ENCODE results near the gene VARS2.
"Not testable (repeated sequence)": the region's sequence is repeated elsewhere in the genome, so short reads cannot be mapped to it uniquely, and the experiment has no call there.

VARS2 gene

DNA sequence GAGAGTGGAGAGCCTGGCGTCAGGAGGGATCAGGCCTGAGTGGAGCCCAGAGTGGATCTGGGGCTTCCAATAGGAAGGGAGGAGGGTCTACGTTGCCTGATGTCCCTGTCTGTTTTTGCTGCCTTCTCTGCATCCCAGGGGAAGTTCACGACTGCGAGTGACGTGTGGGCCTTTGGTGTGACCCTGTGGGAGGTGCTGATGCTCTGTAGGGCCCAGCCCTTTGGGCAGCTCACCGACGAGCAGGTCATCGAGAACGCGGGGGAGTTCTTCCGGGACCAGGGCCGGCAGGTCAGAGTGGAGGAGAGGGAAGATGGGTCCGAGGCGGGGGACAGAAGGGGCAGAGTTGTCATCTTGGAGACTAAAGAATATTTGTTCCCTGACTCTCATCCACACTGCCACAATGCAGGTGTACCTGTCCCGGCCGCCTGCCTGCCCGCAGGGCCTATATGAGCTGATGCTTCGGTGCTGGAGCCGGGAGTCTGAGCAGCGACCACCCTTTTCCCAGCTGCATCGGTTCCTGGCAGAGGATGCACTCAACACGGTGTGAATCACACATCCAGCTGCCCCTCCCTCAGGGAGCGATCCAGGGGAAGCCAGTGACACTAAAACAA, 15.2 kb upstream of the VARS2 start:
- DNase-seq (ENCODE audit: low read depth): no peak

DNA sequence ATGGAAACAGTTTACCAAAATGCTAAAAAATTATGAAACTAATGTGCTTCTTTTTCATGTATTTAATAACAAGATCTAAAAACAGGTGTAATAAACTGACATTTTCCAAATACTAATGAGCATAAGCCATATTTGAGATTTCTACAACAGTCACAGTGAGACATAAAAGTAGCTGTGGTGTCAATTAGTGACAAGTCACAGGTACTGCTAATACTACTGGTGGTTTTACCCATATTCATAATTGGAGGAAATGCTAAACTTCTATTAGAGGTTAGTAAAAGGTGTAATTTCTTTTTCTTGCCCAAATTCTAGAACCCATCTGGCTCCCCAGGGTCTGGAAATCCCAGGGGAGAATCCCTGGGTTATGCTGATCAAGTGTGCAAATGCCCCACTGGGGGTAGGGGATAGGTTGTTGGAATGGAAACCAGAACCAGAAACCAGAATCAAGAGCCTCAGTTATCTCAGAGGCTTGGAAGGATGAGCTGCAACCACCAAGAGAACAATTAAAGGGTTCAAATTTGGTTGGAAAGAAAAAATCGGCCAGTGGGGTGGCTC, 13.1 kb upstream of the VARS2 start:
- DNase-seq (ENCODE audit: low read depth): no peak

DNA sequence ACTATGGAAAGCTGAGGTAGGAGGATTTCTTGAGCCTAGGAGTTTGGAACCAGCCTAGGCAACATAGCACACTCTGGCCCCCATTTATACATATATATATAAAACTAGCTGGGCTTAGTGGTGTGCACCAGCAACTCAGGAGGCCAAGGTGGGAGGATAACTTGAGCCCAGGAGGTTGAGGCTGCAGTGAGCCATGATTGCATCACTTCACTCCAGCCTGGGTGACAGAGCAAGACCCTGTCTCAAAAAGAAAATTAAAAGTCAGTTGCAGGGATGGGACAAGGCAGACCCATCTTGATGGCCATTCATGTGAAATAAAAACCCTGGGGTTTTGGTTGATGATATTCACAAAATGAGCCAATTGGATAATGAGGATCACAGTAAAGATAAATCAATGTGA, 12.6 kb upstream of the VARS2 start:
- no peak for DNase-seq (ENCODE audit: low read depth)

DNA sequence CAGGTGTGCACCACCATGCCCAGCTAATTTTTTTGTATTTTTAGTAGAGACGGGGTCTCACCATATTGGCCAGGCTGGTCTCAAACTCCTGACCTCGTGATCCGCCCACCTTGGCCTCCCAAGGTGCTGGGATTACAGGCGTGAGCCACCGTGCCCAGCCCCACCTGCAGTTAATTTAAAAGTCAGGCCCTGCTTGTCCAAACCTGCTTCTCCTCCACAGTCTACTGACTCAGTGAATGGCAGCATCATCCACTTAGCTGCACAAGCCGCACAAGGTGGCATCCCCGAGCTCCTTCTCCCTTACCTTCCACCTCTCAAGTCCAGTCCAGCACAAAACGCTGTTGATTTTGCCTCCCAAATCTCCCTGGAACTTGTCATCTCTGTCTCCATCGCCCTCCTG, 11.8 kb upstream of the VARS2 start:
- DNase-seq (ENCODE audit: low read depth): not testable (repeated sequence)

DNA sequence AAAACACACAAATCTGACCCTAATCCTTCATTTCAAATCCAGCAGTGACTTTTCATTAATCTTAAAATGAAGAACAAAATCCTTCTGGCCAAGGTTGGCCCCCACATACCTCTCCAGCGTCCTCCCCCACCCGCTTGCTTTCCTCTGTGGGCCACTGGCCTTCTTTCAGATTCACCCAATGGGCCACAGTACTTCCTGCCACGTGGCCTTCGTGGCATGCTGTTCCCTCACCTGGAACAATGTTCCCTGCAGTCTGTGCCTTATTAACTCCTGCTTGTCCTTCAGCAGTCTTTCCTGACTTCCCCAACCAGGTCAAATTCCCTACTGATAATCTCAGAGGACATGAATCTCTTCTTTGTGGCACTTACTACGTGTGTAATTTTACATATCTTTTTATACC, 11.3 kb upstream of the VARS2 start:
- DNase-seq (ENCODE audit: low read depth): no peak

DNA sequence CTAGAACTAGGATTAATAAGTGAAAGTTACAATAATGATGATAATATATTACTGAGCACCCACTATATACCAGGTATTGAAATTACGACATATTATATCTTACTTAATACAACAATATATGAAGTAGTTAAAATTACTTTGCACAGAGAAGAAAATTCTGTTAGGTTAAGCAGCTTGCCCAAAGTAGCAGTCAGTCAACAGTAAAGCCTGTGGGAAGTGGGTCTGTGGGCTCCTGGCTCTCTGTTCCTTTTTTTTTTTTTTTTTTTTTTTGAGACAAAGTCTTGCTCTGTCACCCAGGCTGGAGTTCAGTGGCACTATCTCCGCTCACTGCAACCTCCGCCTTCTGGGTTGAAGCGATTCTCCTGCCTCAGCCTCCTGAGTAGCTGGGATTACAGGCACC, 10.8 kb upstream of the VARS2 start:
- DNase-seq (ENCODE audit: low read depth): no peak

DNA sequence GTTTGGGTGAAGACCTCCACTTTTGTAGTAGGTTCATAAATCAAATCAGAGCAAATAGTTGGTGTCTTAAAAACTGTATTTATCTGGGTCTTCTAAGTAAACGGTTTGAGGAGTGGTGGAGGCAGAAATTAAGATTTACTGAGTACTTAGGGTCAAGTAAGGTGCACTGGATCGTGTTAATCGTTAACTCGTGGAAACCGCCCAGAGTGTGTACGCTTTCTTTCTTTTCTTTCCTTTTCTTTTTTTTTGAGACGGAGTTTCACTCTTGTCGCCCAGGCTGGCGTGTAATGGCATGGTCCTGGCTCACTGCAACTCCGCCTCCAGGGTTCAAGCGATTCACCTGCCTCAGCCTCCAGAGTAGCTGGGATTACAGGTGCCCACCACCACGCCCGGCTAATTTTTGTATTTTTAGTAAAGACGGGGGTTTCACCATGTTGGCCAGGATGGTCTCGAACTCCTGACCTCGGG, 6.7 kb upstream of the VARS2 start:
- DNase-seq (ENCODE audit: low read depth): not testable (repeated sequence)

DNA sequence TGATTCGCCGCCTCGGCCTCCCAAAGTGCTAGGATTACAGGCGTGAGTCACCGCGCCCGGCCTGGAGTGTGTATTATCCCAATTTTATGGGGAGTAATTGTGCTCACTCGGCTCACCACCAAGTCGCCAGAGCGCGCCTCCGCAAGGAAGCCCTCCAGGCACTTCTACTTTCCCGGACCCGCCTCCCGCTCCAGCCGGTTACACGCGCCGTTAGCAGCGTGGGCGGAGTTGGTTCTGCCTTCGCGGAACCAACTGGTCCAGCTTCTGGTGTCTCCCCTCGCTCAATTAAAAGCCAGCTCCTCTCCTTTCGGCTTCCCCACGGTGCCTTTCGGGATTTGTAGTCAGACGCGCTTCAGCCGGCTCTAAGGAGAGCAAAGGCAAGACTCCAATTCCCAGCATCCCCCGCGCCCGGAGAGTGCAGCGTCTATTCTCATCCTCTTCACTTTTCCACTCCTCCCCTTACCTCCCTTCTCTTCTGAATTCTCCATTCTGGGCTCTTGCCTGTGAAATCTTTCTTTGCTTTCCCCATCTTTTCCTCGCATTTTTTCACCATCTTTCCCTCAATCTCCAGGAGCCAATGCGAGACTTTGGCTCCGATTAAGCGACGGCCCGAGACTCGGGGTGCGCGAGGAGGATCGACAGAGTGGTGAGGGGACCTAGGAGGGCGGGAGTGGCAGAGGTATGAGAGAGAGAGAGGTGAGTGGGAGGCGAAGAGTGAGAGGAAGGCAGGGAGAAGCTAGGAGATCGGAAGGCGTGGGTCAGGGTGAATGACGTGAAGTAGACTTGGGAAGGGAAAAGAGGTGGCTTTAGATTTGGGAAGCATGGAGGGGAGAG, 6.1 kb upstream of the VARS2 start, which contains the start of gene GTF2H4:
Gene GTF2H4, plus strand, starts transcription at position 450 of the 834 bp plus-strand sequence.
- DNase-seq (ENCODE audit: low read depth): peak; percentile 100

DNA sequence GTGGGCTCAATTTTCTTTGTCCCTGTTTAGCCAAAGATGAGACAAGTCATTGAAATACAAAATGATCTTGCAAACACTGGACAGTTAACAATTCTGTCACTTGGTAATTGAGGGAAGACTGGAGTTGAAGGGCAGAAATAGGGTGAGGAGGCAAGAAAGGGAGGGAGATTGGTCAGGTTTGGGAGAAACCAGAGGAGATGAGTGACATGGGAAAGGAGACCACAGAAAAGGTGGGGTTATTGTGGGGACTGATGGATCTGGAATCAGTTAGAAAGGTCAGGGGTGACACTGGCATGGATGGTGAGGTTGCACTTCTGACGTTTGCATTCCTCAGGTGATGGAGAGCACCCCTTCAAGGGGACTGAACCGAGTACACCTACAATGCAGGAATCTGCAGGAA, 5.3 kb upstream of the VARS2 start:
- DNase-seq (ENCODE audit: low read depth): no peak

DNA sequence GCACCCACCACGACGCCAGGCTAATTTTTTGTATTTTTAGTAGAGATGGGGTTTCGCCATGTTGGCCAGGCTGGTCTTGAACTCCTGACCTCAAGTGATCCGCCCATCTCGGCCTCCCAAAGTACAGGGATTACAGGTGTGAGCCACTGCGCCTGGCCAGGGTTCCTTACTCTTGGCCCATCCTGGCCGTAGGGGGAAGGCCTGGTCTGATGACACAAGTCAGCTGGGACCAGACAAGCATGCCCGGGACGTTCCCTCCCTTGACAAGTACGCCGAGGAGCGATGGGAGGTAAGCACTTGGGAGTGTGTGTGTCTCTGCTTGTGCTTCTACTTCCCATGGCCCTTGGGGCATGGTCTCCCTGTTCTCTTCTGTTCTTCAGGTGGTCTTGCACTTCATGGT, 3.6 kb upstream of the VARS2 start:
- DNase-seq (ENCODE audit: low read depth): not testable (repeated sequence)

DNA sequence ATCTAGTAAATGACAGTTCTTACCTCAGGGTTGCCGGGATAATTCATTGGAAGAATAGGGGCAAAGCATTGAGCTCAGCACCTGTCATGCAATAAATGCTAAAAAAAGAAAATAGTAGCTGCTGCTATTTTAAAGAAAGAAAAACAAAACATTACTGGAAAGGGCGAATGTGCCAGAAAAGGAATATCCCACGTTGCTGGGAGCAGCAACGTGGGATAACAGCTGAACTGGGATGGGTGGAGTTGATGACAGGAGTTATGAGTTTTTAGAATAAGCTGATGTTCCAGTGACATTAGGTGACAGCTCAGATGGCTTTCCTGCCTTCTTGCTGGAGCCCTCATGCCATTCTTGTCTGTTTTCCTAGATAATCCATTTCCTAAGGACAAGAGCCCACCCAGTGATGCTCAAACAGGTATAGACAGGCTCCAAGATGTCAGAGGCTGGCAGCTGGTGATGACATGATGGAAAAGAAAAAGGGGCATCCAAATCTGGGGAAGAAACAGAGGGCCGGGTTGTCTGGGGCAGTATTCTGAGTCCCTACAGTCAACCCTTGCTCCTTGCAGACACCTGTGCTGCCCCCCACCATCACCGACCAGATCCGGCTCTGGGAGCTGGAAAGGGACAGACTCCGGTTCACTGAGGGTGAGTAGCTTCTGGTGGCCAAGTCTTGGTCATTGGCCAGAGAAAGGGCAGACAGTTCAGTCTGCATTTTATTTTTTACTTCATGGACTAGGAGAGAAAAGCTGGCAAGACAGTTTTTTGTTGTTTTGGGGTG, 1.1 kb upstream of the VARS2 start:
- DNase-seq (ENCODE audit: low read depth): no peak

DNA sequence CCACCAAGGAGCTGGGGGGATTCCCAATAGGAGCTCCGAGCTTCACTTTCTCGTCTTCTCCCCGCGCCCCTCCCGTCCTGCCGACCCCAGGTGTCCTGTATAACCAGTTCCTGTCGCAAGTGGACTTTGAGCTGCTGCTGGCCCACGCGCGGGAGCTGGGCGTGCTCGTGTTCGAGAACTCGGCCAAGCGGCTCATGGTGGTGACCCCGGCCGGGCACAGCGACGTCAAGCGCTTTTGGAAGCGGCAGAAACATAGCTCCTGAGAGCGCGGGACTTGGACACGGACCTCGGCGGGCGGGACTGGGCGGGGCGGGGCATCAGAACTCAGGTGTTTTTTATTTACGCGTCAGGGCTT, 340 bp upstream of the VARS2 start:
- DNase-seq (ENCODE audit: low read depth): no peak

DNA sequence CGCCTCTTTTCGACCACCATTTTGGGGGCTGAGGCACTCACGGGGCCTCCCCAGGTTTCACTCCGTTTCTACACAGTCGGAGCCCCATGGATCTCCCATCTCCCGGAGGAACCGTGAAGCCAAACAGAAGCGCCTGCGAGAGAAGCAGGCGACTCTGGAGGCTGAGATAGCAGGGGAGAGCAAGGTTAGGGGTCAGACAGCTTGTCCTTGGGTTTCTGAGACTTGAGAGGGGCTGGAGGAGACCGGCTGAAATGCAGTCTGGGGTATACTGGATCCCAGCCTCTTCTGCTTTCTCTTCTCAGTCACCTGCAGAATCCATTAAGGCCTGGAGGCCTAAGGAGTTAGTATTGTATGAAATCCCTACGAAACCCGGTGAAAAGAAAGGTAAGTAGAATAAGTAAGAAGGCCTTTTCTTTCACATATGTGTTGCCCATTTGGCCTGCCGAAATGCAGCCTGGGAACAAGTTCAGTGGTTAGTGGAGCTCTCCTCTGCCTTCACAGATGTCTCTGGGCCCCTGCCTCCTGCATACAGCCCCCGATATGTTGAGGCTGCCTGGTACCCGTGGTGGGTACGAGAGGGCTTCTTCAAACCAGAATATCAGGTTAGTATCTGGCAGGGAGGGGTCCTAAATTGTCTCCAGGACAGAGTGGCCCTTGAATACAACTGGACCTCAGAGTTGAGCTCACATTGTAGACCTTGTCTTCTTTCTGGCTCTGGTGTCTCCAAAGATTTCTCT, 984 bp downstream of the VARS2 start:
- no peak for DNase-seq (ENCODE audit: low read depth)

DNA sequence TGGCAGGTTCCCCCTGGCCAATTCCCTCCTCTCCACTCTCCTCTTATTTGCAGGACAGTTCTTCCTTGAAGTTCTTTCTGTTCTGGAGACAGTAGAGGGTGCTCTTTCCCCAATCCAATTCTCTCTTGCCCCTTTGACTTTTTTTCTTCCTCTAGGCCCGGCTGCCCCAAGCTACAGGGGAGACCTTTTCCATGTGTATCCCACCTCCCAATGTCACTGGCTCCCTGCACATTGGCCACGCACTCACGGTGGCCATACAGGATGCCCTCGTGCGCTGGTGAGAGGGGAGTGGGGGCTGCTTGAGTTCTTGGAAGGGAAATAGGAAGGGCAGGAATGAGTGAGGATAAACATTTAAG, 1.5 kb downstream of the VARS2 start:
- peak; percentile 73 for DNase-seq (ENCODE audit: low read depth)

DNA sequence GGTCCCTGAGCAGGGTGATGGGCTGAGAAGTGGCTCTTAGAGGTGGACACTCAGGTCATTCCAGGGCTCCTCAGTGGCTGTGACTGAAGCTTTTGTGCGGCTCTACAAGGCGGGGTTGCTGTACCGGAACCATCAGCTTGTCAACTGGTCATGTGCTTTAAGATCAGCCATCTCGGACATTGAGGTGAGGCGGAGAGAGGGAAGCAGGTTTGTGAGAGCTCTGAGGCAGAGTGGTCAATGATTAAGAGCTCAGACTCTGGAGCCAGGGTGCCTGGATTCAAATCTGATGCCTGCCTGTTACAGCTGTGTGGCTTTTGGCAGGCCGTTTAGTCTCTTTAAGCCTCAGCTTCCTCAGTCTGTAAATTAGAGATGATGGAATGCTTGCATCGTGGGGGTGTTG, 3.0 kb downstream of the VARS2 start:
- DNase-seq (ENCODE audit: low read depth): no peak

DNA sequence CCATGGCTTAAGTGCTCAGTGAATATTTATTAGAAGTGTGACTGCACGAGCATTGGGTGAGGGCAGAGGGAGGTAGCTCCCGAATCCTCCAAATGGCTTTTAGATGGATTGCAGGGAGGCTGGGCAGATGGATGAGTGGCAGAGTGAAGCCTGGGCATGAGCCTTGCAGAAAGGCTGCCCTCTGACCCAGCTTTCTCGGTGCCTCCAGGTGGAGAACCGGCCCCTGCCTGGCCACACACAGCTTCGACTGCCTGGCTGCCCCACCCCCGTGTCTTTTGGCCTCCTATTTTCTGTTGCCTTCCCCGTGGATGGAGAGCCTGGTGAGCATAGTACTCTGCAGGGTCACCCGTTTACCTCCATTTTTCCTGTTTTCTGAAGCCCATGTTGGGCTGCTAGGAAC, 3.4 kb downstream of the VARS2 start:
- DNase-seq (ENCODE audit: low read depth): no peak

DNA sequence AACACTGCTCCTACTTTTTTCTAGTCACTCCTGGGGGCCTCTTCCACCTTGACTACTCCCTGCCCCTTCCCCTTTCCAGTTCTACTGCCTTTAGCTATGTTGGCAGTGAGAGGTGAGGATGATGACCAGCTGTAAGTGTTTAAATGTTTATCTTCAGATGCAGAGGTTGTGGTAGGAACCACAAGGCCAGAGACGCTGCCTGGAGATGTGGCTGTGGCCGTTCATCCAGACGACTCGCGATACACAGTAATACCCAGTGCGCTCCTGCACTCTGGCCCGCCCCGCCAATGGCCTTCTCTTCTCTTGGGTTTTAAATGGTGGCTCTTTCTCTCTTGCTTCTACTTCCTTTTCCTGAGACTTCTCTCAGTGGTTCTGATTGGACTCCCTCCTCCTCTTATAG, 4.6 kb downstream of the VARS2 start:
- DNase-seq (ENCODE audit: low read depth): no peak

DNA sequence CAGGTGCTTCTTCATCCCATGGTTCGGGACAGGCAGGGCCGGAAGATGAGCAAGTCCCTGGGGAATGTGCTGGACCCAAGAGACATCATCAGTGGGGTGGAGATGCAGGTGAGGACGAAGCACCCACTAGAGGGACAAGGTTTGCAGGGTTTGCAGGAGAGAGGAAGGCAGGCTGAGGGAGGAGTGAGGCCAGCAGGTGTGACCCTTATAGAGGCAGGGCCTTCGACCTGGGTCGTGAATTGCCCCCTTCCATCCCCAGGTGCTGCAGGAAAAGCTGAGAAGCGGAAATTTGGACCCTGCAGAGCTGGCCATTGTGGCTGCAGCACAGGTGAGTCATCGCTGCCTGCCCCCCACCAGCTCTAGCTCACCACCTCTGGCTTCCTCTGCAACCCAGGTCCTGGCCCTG, 8.4 kb downstream of the VARS2 start:
- DNase-seq (ENCODE audit: low read depth): no peak

DNA sequence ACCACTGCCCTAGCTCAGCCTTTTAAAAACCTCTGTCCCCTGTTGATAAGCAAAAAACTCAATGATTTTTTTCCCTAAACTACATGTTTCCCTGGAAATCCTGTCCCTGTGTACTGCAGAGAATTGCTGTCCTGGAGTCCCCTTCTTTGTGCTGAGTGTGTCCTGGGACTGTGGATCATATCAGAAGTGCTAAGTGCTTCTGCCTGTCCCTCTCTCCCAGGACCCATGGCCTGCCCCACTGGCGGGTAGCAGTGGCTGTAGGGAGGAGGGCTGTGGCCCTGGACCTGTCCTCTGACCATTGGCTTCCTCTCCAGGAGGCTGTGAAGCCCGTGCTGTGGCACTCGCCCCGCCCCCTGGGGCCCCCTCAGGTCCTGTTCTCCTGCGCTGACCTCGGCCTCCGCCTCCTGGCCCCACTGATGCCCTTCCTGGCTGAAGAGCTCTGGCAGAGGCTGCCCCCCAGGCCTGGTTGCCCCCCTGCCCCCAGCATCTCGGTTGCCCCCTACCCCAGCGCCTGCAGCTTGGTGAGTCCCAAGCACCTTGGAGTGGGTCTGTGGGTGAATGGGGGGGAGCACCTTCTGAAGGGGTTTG, 10.1 kb downstream of the VARS2 start:
- DNase-seq (ENCODE audit: low read depth): not testable (repeated sequence)

DNA sequence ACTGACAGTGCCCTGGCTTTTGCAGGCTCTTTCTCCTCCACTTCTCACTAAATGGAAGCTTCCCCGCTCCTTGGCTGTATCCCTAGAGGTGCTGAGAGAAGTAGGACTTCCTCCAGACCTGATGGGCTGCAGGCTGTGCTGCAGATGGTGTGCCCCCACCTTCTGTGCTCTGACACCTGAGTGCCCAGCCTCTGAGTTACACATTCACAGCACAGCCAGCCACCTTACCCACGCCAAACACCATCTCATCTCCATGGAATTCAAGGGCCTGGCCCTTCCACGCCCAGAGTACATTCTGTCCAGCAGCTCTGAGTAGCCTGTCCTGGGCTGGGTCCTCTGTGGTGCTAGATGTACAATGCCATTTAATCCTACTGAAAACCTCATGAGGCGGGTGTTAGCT, 12.6 kb downstream of the VARS2 start:
- peak; percentile 15 for DNase-seq (ENCODE audit: low read depth)

DNA sequence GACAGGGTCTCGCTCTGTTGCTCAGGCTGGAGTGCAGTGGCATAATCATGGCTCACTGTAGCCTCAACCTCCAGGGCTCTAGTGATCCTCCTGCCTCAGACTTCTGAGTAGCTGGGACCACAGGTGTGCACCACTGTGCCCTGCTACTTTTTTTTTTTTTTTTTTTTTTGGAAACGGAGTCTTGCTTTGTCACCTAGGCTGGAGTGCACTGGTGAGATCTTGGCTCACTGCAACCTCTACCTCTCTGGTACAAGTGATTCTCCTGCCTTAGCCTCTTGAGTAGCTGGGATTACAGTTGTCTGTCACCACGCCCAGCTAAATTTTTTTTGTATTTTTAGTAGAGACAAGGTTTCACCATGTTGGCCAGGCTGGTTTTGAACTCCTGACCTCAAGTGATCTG, 13.0 kb downstream of the VARS2 start:
- not testable (repeated sequence) for DNase-seq (ENCODE audit: low read depth)

DNA sequence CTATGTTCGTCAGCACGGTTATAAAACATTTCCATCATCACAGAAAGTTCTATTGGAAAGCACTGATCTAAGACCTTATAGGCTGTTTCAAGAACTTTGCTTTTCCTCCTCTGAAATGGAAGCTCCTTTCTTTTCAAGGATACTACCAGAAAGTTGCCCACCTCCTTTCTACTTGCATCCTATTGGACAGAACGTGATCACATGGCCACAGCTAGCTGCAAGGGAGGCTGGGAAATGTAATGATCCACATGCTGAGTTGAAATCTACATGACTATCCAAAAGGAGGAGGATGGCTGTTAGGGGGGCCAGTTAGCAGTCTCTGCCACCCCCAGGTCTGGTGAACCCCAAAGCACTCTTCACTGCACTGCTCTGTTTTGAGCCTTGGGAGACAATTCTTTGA, 14.6 kb downstream of the VARS2 start:
- DNase-seq (ENCODE audit: low read depth): no peak
